H1 (cell line): Measurements from ENCODE around the gene CCDC78. TPM values are rescaled to one million over a fixed set of nuclear protein-coding genes. Genes with fewer than 3 reads are reported as not detected.

Experiments used
- CTCF ChIA-PET: fragments of 300-600 bp; sonication (Branson Sonifier 250); formaldehyde crosslinking; loops from one replicate; lab custom pipeline; 2021; ENCODE audit not compliant: partially characterized antibody; lab: Charles Lee
- POLR2A ChIA-PET: fragments of 300-600 bp; sonication (Branson Sonifier 250); formaldehyde crosslinking; loops from one replicate; lab custom pipeline; 2021; ENCODE audit warnings: inconsistent platforms; ENCODE audit not compliant: partially characterized antibody; lab: Charles Lee
- DNase-seq, 2 experiments: peaks; one replicate each; pipeline versions ENCODE4 v3.0.0 to v3.0.0-alpha.2; 2010 to 2022; ENCODE audit warnings: low spot score in 2 of 2, low read depth in 1 of 2, mixed read lengths in 1 of 2
- FAIRE-seq: peaks from 2 replicates; lab custom pipeline; 2011; peaks lifted over from hg19 to GRCh38; lab: Jason Lieb, UNC
- H2AFZ ChIP-seq: 2 replicates; pipeline ENCODE4 v1.8.1; 2012; ENCODE audit warnings: low read length, inconsistent platforms
- H2AK5ac ChIP-seq: 2 replicates; pipeline ENCODE4 v1.6.1; 2013; ENCODE audit warnings: low read depth, low read length
- H2BK120ac ChIP-seq: replicated peaks from 2 replicates; pipeline ENCODE3; 2013; ENCODE audit warnings: low read depth, low read length, inconsistent platforms
- H2BK12ac ChIP-seq: 2 replicates; pipeline ENCODE4 v1.6.1; 2013; ENCODE audit warnings: low read depth, low read length
- H2BK15ac ChIP-seq: 2 replicates; pipeline ENCODE4 v1.6.1; 2013; ENCODE audit warnings: low read length
- H2BK20ac ChIP-seq: 2 replicates; pipeline ENCODE4 v1.6.1; 2013; ENCODE audit warnings: low read length
- H2BK5ac ChIP-seq: 2 replicates; pipeline ENCODE4 v1.6.1; 2013; ENCODE audit warnings: low read depth, low read length
- H3K14ac ChIP-seq: 2 replicates; pipeline ENCODE4 v1.6.1; 2013; ENCODE audit warnings: inconsistent platforms; ENCODE audit not compliant: insufficient read length
- H3K18ac ChIP-seq: 2 replicates; pipeline ENCODE4 v1.6.1; 2013; ENCODE audit warnings: low read length; ENCODE audit errors: extremely low read depth
- H3K23ac ChIP-seq: 2 replicates; pipeline ENCODE4 v1.6.1; 2013; ENCODE audit warnings: inconsistent platforms; ENCODE audit not compliant: insufficient read length
- H3K23me2 ChIP-seq: 2 replicates; pipeline ENCODE4 v1.6.1; 2013; ENCODE audit warnings: low read depth, low read length
- H3K27ac ChIP-seq: 2 replicates; pipeline ENCODE4 v1.6.1; 2011; ENCODE audit warnings: low read depth, low read length, inconsistent platforms
- H3K27me3 ChIP-seq, 4 experiments: replicated peaks in 1 of 4; 1 replicate in 1 of 4; 2 replicates in 3 of 4; pipeline versions ENCODE4 v1.6.1 to v1.8.1; 2011 to 2013; ENCODE audit warnings: low read length in 3 of 4, mild to moderate bottlenecking in 3 of 4, inconsistent platforms in 2 of 4, mixed read lengths in 2 of 4, moderate library complexity in 1 of 4; ENCODE audit not compliant: control insufficient read depth in 3 of 4, insufficient read depth in 3 of 4; ENCODE audit errors: extremely low read depth in 1 of 4
- H3K36me3 ChIP-seq, 4 experiments: 2 replicates each; pipeline versions ENCODE4 v1.6.1 to v1.8.1; 2011 to 2013; ENCODE audit warnings: mild to moderate bottlenecking in 4 of 4, low read length in 3 of 4, moderate library complexity in 2 of 4, control low read depth in 1 of 4, inconsistent platforms in 1 of 4; ENCODE audit not compliant: insufficient read depth in 4 of 4, control insufficient read depth in 2 of 4
- H3K4ac ChIP-seq: replicated peaks from 2 replicates; pipeline ENCODE3; 2013; ENCODE audit warnings: low read length, low read depth, mixed read lengths, inconsistent platforms; ENCODE audit not compliant: insufficient read length
- H3K4me1 ChIP-seq, 4 experiments: replicated peaks in 1 of 4; 1 replicate in 1 of 4; 2 replicates in 3 of 4; pipeline versions ENCODE4 v1.6.1 to v1.8.1; 2011 to 2013; ENCODE audit warnings: low read length in 3 of 4, inconsistent platforms in 2 of 4, mixed read lengths in 1 of 4; ENCODE audit not compliant: insufficient read depth in 4 of 4, control insufficient read depth in 3 of 4
- H3K4me2 ChIP-seq, 2 experiments: 2 replicates each; pipeline versions ENCODE4 v1.6.1 to v1.8.1; 2011 to 2013; ENCODE audit warnings: low read depth in 2 of 2, low read length in 2 of 2, control low read depth in 1 of 2, inconsistent platforms in 1 of 2, mild to moderate bottlenecking in 1 of 2; ENCODE audit not compliant: insufficient read depth in 1 of 2
- H3K4me3 ChIP-seq, 4 experiments: fragments of 200-600, 300-600 bp in 1 of 4; sonication (generic), shearing (Covaris generic), sonication (Bioruptor Twin) in 1 of 4; 2 replicates each; pipeline versions ENCODE4 v1.5.1 to v1.8.1; 2011 to 2016; ENCODE audit warnings: low read length in 4 of 4, low read depth in 3 of 4, control low read depth in 2 of 4, inconsistent platforms in 2 of 4, mild to moderate bottlenecking in 2 of 4, mixed read lengths in 1 of 4, moderate library complexity in 1 of 4; ENCODE audit not compliant: insufficient read depth in 2 of 4; ENCODE audit errors: extremely low read depth in 1 of 4
- H3K56ac ChIP-seq: replicated peaks from 2 replicates; pipeline ENCODE3; 2013; ENCODE audit warnings: low read depth, mild to moderate bottlenecking, mixed read lengths, low read length, inconsistent platforms; ENCODE audit not compliant: insufficient read length
- H3K79me1 ChIP-seq: 2 replicates; pipeline ENCODE4 v1.6.1; 2013; ENCODE audit warnings: low read depth, low read length, control low read depth
- H3K79me2 ChIP-seq, 2 experiments: 2 replicates each; pipeline versions ENCODE4 v1.6.1 to v1.8.1; 2012 to 2013; ENCODE audit warnings: low read length in 2 of 2, mild to moderate bottlenecking in 2 of 2, inconsistent platforms in 1 of 2; ENCODE audit not compliant: insufficient read depth in 2 of 2, control insufficient read depth in 1 of 2
- H3K9ac ChIP-seq, 4 experiments: replicated peaks in 1 of 4; 1 replicate in 1 of 4; 2 replicates in 3 of 4; pipeline versions ENCODE4 v1.6.1 to v1.8.1; 2011 to 2013; ENCODE audit warnings: low read depth in 3 of 4, low read length in 3 of 4, control low read depth in 2 of 4, mild to moderate bottlenecking in 2 of 4, moderate library complexity in 2 of 4, inconsistent platforms in 1 of 4; ENCODE audit errors: extremely low read depth in 1 of 4
- H3K9me3 ChIP-seq, 2 experiments: 2 replicates each; pipeline versions ENCODE4 v1.6.1 to v1.8.1; 2012 to 2013; ENCODE audit warnings: mild to moderate bottlenecking in 2 of 2, moderate library complexity in 2 of 2, control low read depth in 1 of 2, inconsistent platforms in 1 of 2, low read depth in 1 of 2, low read length in 1 of 2, mixed read lengths in 1 of 2; ENCODE audit not compliant: insufficient read depth in 2 of 2
- H4K20me1 ChIP-seq, 2 experiments: replicated peaks in 1 of 2; 2 replicates each; pipeline versions ENCODE3 to v1.8.1; 2011 to 2013; ENCODE audit warnings: inconsistent platforms in 2 of 2, low read length in 2 of 2, mild to moderate bottlenecking in 1 of 2; ENCODE audit not compliant: insufficient read depth in 2 of 2, control insufficient read depth in 1 of 2
- H4K5ac ChIP-seq: 2 replicates; pipeline ENCODE4 v1.6.1; 2013; ENCODE audit warnings: low read length, low read depth, mixed read lengths, inconsistent platforms; ENCODE audit not compliant: insufficient read length
- H4K8ac ChIP-seq: 2 replicates; pipeline ENCODE4 v1.8.0; 2013; ENCODE audit warnings: mild to moderate bottlenecking, moderate library complexity, low read length, inconsistent platforms; ENCODE audit not compliant: insufficient read depth; ENCODE audit errors: extremely low read depth
- H4K91ac ChIP-seq: replicated peaks from 2 replicates; pipeline ENCODE3; 2013; ENCODE audit warnings: low read length, mixed read lengths, inconsistent platforms; ENCODE audit not compliant: insufficient read length
- EGR1 ChIP-seq: IDR thresholded peaks from 2 replicates; pipeline ENCODE4 v1.6.1; 2011; ENCODE audit warnings: low read depth, low read length, borderline replicate concordance
- PHF8 ChIP-seq: fragments of 200-600 bp; sonication (generic); conservative IDR thresholded peaks from 2 replicates; pipeline ENCODE4 v1.7.1; 2012; ENCODE audit warnings: low read depth, mild to moderate bottlenecking, inconsistent platforms, low read length, moderate library complexity
- RAD21 ChIP-seq, 2 experiments: IDR thresholded peaks in 1 of 2; conservative IDR thresholded peaks in 1 of 2; 2 replicates each; pipeline ENCODE4 v1.6.1; 2011; ENCODE audit warnings: low read depth in 2 of 2, low read length in 2 of 2, improper control_type of control experiment in 1 of 2, inconsistent platforms in 1 of 2, mild to moderate bottlenecking in 1 of 2, moderate library complexity in 1 of 2
- SAP30 ChIP-seq: fragments of 300-600 bp; sonication (generic); IDR thresholded peaks from 2 replicates; pipeline ENCODE4 v1.7.1; 2012; ENCODE audit warnings: low read length, moderate library complexity, mild to moderate bottlenecking, inconsistent platforms; ENCODE audit not compliant: insufficient read depth, insufficient replicate concordance
- SP1 ChIP-seq: IDR thresholded peaks from 2 replicates; pipeline ENCODE4 v1.6.1; 2011; ENCODE audit warnings: low read depth, low read length
- TAF1 ChIP-seq: IDR thresholded peaks from 2 replicates; pipeline ENCODE4 v1.6.1; 2011; ENCODE audit warnings: mild to moderate bottlenecking, low read depth, low read length
- TEAD4 ChIP-seq: IDR thresholded peaks from 2 replicates; pipeline ENCODE4 v1.6.1; 2012; ENCODE audit warnings: low read depth, low read length, inconsistent platforms, mixed read lengths
- WGBS, 2 experiments: shearing (Covaris generic) in 1 of 2; methylation state at CpG; one replicate each; pipeline versions ENCODE4 v1.1.6 to v1.1.7; 2013 to 2015; ENCODE audit warnings: low lambda C conversion rate in 2 of 2, mixed read lengths in 2 of 2, inconsistent platforms in 1 of 2, low coverage in 1 of 2, missing lambda C conversion rate in 1 of 2; ENCODE audit not compliant: insufficient replicate concordance in 2 of 2, insufficient coverage in 1 of 2, insufficient read length in 1 of 2; ENCODE audit errors: extremely low coverage in 1 of 2, missing lambda C conversion rate in 1 of 2; 5-methylcytosine and 5-hydroxymethylcytosine counted together
- polyA plus RNA-seq, 7 experiments: library from polyadenylated mRNA; depleted of rRNA in 3 of 7; stranded (reverse) in 5 of 7; unstranded in 2 of 7; fragments of >200 nt in 5 of 7; fragments of 200-250 nt in 2 of 7; gene quantifications; 1 replicate in 5 of 7; 2 replicates in 1 of 7; 4 replicates in 1 of 7; pipeline versions ENCODE4 v1.2.1 to v1.2.3, GENCODE V29; 2011 to 2013; ENCODE audit warnings: missing spikeins in 2 of 7, mixed read lengths in 2 of 7
- total RNA-seq: library from RNA; stranded (reverse); fragmentation: NEBNext Ultra II Directional; extraction: Animal tissue kit (Norgen Biotek cat#: 25700); gene quantifications from 2 replicates; pipeline ENCODE4 v1.2.1, GENCODE V29; 2021
- TF ChIP-seq, protein P1 (sequence below): IDR thresholded peaks from 2 replicates; pipeline ENCODE4 v1.6.1; 2012; ENCODE audit warnings: inconsistent platforms
- TF ChIP-seq, protein P2 (sequence below), 3 experiments: IDR thresholded peaks; 1 replicate in 2 of 3; 2 replicates in 1 of 3; pipeline versions ENCODE4 v1.5.1 to v1.6.1; 2011; ENCODE audit warnings: low read length in 3 of 3, mild to moderate bottlenecking in 3 of 3, inconsistent platforms in 2 of 3, low read depth in 1 of 3, moderate library complexity in 1 of 3; ENCODE audit not compliant: insufficient read depth in 1 of 3; ENCODE audit errors: control extremely low read depth in 1 of 3

The CCDC78 gene
- total and polyA plus RNA-seq, 2 of the 8 experiments (the other 6 are each of a cell fraction or from before 2014, with no cell fraction given): 7.1 to 8.5 TPM

DNA sequence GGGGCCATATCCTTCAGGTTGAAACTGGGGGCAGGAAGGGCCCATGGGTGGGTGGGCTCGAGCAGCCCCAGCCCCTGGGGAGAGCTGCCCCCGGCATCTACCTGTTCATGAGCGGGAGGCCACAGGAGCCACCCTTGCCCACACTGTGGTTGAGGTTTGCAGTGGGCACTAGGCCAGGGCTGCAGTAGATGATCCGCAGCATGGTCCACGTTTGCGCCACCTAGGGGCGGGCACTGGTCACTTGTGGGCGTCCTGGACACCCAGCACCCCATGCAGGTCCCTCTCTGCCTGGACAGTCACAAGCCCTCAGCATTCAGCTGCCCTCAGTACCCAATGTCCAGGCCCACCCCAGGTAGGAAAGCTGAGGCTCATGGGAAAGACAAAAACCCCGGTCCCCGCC lies 40.3 kb downstream of the CCDC78 start:
- H3K56ac ChIP-seq: no peak overlapping the region
- H2BK5ac ChIP-seq: no peak overlapping the region
- peaks cover 4 to 28% (median 15%) of the 10 kb centered on the region in 4 experiments; a peak in 7 of 8 replicates for H3K36me3 ChIP-seq
- H3K4me3 ChIP-seq: no peak overlapping the region
- H4K5ac ChIP-seq: no peak overlapping the region
- no peak overlapping the region for H2AK5ac ChIP-seq
- H4K20me1 ChIP-seq: peaks cover 4 to 33% of the 10 kb centered on the region in 2 experiments
- no peak overlapping the region for H2BK120ac ChIP-seq
- H2BK12ac ChIP-seq: no peak overlapping the region
- no peak overlapping the region for H2BK20ac ChIP-seq
- peaks cover 0 to 11% of the 10 kb centered on the region in 2 experiments; a peak in 1 of 4 replicates for H3K79me2 ChIP-seq
- H3K27me3 ChIP-seq: peaks cover 0 to 2% (median under 1%) of the 10 kb centered on the region in 4 experiments; a peak in 1 of 7 replicates
- FAIRE-seq (no peak), DNase-seq (peak in 1 of 2 experiments; percentile 78)
- H3K9me3 ChIP-seq: no peaks in the 10 kb centered on the region
- peaks cover 10% of the 10 kb centered on the region for H3K79me1 ChIP-seq
- H3K4me1 ChIP-seq: peaks cover 0 to 21% (median 15%) of the 10 kb centered on the region in 4 experiments; a peak in 5 of 7 replicates
- CTCF ChIA-PET: interaction anchor here (0.6 to 6.0 kb wide), 18 partner anchors 10 to 315 kb away, joined by 3 to 75 read pairs (median 3); partner anchors contain the start of genes FBXL16, RHBDL1, RHOT2 and WDR90
- H3K14ac ChIP-seq: no peak overlapping the region
- no peak overlapping the region for H3K9ac ChIP-seq
- peaks cover 15% of the 10 kb centered on the region for H3K23me2 ChIP-seq
- no peak overlapping the region for H3K18ac ChIP-seq
- 84% methylated on average over 10 of the region's 10 CpGs; no CpG with 5 or more reads in 1 of the 2 experiments for WGBS, 2 experiments
- H3K27ac ChIP-seq: no peak overlapping the region
- no peak overlapping the region for H2BK15ac ChIP-seq
- H3K23ac ChIP-seq: no peak overlapping the region
- no peak overlapping the region for H4K8ac ChIP-seq
- POLR2A ChIA-PET: interaction anchor here (0.8 to 2.5 kb wide), 10 partner anchors 10 to 98 kb away, joined by 3 to 6 read pairs (median 4); partner anchors contain the start of genes RHBDL1 and RHOT2
- no peak overlapping the region for H2AFZ ChIP-seq
- H3K4me2 ChIP-seq: no peak overlapping the region
- H3K4ac ChIP-seq: no peak overlapping the region
- no peak overlapping the region for H4K91ac ChIP-seq
- TF ChIP-seq TEAD4 (no peak), EGR1 (0 out of 2 replicates have a peak, but pooled peaks have one; percentile 48), PHF8 (no peak), RAD21 (IDR thresholded peaks at IDR 0.05 in 1 of 2, conservative IDR thresholded peaks at IDR 0.05 in 1 of 2; ENCODE audit: low read depth in 2 of 2, low read length in 2 of 2) (peak in 1 of 2 experiments; percentile 34; a peak in 1 of 4 replicates), SP1 (no peak), SAP30 (no peak), TAF1 (no peak)
- TF ChIP-seq, protein P1, sequence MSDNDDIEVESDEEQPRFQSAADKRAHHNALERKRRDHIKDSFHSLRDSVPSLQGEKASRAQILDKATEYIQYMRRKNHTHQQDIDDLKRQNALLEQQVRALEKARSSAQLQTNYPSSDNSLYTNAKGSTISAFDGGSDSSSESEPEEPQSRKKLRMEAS: peak; percentile 48; the same call in 1 of the 2 replicates
- TF ChIP-seq, protein P2, sequence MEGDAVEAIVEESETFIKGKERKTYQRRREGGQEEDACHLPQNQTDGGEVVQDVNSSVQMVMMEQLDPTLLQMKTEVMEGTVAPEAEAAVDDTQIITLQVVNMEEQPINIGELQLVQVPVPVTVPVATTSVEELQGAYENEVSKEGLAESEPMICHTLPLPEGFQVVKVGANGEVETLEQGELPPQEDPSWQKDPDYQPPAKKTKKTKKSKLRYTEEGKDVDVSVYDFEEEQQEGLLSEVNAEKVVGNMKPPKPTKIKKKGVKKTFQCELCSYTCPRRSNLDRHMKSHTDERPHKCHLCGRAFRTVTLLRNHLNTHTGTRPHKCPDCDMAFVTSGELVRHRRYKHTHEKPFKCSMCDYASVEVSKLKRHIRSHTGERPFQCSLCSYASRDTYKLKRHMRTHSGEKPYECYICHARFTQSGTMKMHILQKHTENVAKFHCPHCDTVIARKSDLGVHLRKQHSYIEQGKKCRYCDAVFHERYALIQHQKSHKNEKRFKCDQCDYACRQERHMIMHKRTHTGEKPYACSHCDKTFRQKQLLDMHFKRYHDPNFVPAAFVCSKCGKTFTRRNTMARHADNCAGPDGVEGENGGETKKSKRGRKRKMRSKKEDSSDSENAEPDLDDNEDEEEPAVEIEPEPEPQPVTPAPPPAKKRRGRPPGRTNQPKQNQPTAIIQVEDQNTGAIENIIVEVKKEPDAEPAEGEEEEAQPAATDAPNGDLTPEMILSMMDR (IDR thresholded peaks at IDR 0.05; ENCODE audit: control extremely low read depth in 1 of 3, insufficient read depth in 1 of 3, low read depth in 1 of 3, low read length in 3 of 3): peak in 2 of 3 experiments; percentile 52 to 80; a peak in 3 of 4 replicates
